B cell (primary cell): ENCODE data around the gene RUNDC3A.

Experiments
- EZH2 ChIP-seq: IDR thresholded peaks from 2 replicates; pipeline ENCODE4 v1.6.1; 2012; ENCODE audit warnings: borderline replicate concordance, low read depth, mild to moderate bottlenecking, moderate library complexity, low read length; ENCODE audit not compliant: insufficient read depth, poor library complexity, severe bottlenecking
- TF ChIP-seq, protein P1 (sequence below): fragments of 200-600 bp; IDR thresholded peaks from one replicate; pipeline ENCODE4 v1.8.0; 2022; ENCODE audit warnings: antibody characterized with exemption, mild to moderate bottlenecking

DNA sequence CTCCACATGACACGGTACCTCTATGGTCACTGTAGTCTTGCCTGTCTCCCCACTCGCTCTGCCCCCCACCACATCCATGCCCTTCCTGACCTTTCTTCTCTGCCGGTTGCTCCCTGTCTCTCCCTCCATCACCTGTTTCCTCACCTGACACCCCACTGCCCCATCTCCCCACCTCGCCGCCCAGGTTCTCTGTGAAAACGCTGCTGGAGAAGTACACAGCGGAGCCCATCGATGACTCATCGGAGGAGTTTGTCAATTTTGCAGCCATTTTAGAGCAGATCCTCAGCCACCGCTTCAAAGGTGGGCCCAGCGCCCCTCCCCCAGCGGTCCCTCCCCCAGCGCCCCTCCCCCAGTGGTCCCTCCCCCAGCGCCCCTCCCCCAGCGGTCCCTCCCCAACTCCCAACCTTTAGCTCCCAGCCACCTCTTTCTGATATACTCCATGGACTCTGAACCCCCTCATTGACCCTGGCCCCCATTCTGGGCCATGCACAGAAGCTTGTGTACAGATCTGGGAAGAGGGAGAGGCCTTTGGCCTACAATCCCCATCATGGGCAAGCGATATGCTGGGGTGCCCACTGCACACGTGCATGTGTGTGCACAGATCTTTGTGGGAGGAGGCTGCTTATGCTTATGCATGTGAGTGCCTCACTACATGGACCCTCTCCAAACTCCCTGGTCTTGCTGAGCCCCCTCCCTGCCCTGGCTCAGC is 4.1 kb downstream of the RUNDC3A start:
- TF ChIP-seq, protein P1, sequence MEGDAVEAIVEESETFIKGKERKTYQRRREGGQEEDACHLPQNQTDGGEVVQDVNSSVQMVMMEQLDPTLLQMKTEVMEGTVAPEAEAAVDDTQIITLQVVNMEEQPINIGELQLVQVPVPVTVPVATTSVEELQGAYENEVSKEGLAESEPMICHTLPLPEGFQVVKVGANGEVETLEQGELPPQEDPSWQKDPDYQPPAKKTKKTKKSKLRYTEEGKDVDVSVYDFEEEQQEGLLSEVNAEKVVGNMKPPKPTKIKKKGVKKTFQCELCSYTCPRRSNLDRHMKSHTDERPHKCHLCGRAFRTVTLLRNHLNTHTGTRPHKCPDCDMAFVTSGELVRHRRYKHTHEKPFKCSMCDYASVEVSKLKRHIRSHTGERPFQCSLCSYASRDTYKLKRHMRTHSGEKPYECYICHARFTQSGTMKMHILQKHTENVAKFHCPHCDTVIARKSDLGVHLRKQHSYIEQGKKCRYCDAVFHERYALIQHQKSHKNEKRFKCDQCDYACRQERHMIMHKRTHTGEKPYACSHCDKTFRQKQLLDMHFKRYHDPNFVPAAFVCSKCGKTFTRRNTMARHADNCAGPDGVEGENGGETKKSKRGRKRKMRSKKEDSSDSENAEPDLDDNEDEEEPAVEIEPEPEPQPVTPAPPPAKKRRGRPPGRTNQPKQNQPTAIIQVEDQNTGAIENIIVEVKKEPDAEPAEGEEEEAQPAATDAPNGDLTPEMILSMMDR = no peak
- no peak for TF ChIP-seq EZH2
